DOHH2 (cell line): Measurements from ENCODE around the gene PLCL1.

Experiments used
- H3F3A ChIP-seq: fragments of 200-600 bp; sonication (generic), shearing (Covaris generic); 2 replicates; pipeline ENCODE4 v1.6.0; 2016; ENCODE audit warnings: antibody characterized with exemption, mild to moderate bottlenecking; ENCODE audit not compliant: control insufficient read depth, insufficient read depth
- H3K27ac ChIP-seq: fragments of 200-600 bp; sonication (generic); 2 replicates; pipeline ENCODE4 v1.5.1; 2014; ENCODE audit warnings: low read depth, mild to moderate bottlenecking, low read length, moderate library complexity
- H3K27me3 ChIP-seq: fragments of 200-600 bp; sonication (generic); 2 replicates; pipeline ENCODE4 v1.6.1; 2014; ENCODE audit warnings: mild to moderate bottlenecking, low read length, mixed read lengths; ENCODE audit not compliant: control insufficient read depth
- H3K36me3 ChIP-seq: fragments of 200-600 bp; sonication (generic); 2 replicates; pipeline ENCODE4 v1.6.1; 2014; ENCODE audit warnings: mild to moderate bottlenecking, low read length, moderate library complexity, mixed read lengths; ENCODE audit not compliant: control insufficient read depth
- H3K4me1 ChIP-seq: fragments of 200-600 bp; sonication (generic); 2 replicates; pipeline ENCODE4 v1.6.1; 2014; ENCODE audit warnings: mild to moderate bottlenecking, low read length, mixed read lengths; ENCODE audit not compliant: control insufficient read depth
- H3K4me2 ChIP-seq: fragments of 200-600 bp; sonication (generic); 2 replicates; pipeline ENCODE4 v1.6.0; 2014; ENCODE audit warnings: mild to moderate bottlenecking, low read length, moderate library complexity
- H3K4me3 ChIP-seq: fragments of 200-600 bp; sonication (generic); 2 replicates; pipeline ENCODE4 v1.5.1; 2014; ENCODE audit warnings: mild to moderate bottlenecking, low read length, mixed read lengths
- H3K79me2 ChIP-seq: fragments of 200-600 bp; sonication (generic); 2 replicates; pipeline ENCODE4 v1.6.1; 2014; ENCODE audit warnings: mild to moderate bottlenecking, low read length, mixed read lengths; ENCODE audit not compliant: control insufficient read depth
- H3K9me2 ChIP-seq: fragments of 200-600 bp; sonication (generic); replicated peaks from 2 replicates; pipeline ENCODE4 v1.6.1; 2014; ENCODE audit warnings: mild to moderate bottlenecking, low read length, mixed read lengths; ENCODE audit not compliant: control insufficient read depth
- H3K9me3 ChIP-seq: fragments of 200-600 bp; sonication (generic); 2 replicates; pipeline ENCODE4 v1.6.1; 2014; ENCODE audit warnings: antibody characterized with exemption, low read length, mixed read lengths; ENCODE audit not compliant: control insufficient read depth, insufficient read depth
- H4K20me1 ChIP-seq: fragments of 200-600 bp; sonication (generic); 2 replicates; pipeline ENCODE4 v1.6.0; 2014; ENCODE audit warnings: low read depth, mild to moderate bottlenecking, antibody characterized with exemption, low read length, moderate library complexity; ENCODE audit not compliant: control insufficient read depth, insufficient read depth
- CTCF ChIP-seq: fragments of 200-600 bp; sonication (generic); IDR thresholded peaks from one replicate; pipeline ENCODE4 v1.5.1; 2014; ENCODE audit warnings: antibody characterized with exemption, mild to moderate bottlenecking, low read depth, low read length; ENCODE audit not compliant: poor library complexity, severe bottlenecking
- EZH2phosphoT487 ChIP-seq: fragments of 200-600 bp; sonication (generic); IDR thresholded peaks from 2 replicates; pipeline ENCODE4 v1.6.1; 2017; ENCODE audit warnings: borderline replicate concordance, mild to moderate bottlenecking, antibody characterized with exemption, low read length, moderate library complexity, mixed read lengths

Gene PLCL1

GRCh38 chr2:197994751-197995150 lies 190.4 kb downstream of the PLCL1 start:
- no peak overlapping the region for H3K4me3 ChIP-seq
- no peaks in the 10 kb centered on the region for H4K20me1 ChIP-seq
- H3K79me2 ChIP-seq, result no peaks in the 10 kb centered on the region
- H3K9me2 ChIP-seq, result no peaks in the 10 kb centered on the region
- no peaks in the 10 kb centered on the region for H3K9me3 ChIP-seq
- H3K4me2 ChIP-seq, result no peak overlapping the region
- H3F3A ChIP-seq, result no peaks in the 10 kb centered on the region
- no peaks in the 10 kb centered on the region for H3K27me3 ChIP-seq
- TF ChIP-seq CTCF (no peak), EZH2phosphoT487 (no peak)
- no peak overlapping the region for H3K27ac ChIP-seq
- no peaks in the 10 kb centered on the region for H3K4me1 ChIP-seq
- H3K36me3 ChIP-seq, result no peaks in the 10 kb centered on the region

- no peaks in the 10 kb centered on the region for H3K9me3 ChIP-seq
- no peaks in the 10 kb centered on the region for H3F3A ChIP-seq
- H3K36me3 ChIP-seq, result no peaks in the 10 kb centered on the region
- H3K4me2 ChIP-seq, result no peak overlapping the region
- no peak overlapping the region for H3K27ac ChIP-seq
- no peaks in the 10 kb centered on the region for H4K20me1 ChIP-seq
- no peaks in the 10 kb centered on the region for H3K4me1 ChIP-seq
- no peaks in the 10 kb centered on the region for H3K79me2 ChIP-seq
- no peaks in the 10 kb centered on the region for H3K9me2 ChIP-seq
- no peak overlapping the region for H3K4me3 ChIP-seq
- no peaks in the 10 kb centered on the region for H3K27me3 ChIP-seq
- TF ChIP-seq CTCF (no peak), EZH2phosphoT487 (no peak)
These were observed 192.2 kb downstream of the PLCL1 start for GRCh38 chr2:197996583-197996982.

GRCh38 chr2:197997083-197997541 lies 192.7 kb downstream of the PLCL1 start:
- Histone ChIP-seq H4K20me1 (no peaks in the 10 kb centered on the region), H3K9me2 (no peaks in the 10 kb centered on the region), H3K4me2 (no peak overlapping the region), H3F3A (no peaks in the 10 kb centered on the region), H3K4me3 (no peak overlapping the region), H3K79me2 (no peaks in the 10 kb centered on the region), H3K27ac (no peak overlapping the region), H3K9me3 (no peaks in the 10 kb centered on the region), H3K4me1 (no peaks in the 10 kb centered on the region), H3K27me3 (no peaks in the 10 kb centered on the region), H3K36me3 (no peaks in the 10 kb centered on the region)
- TF ChIP-seq EZH2phosphoT487, result no peak
- TF ChIP-seq CTCF, result no peak
